ENCODE measurements around the gene RWDD3. TPM values are rescaled to one million over a fixed set of nuclear protein-coding genes. Genes with fewer than 3 reads are reported as not detected.

RWDD3 gene
- total RNA-seq, 1 donor from 2014 or later: 19.8 TPM

- DNase-seq (ENCODE audit: extremely low spot score, unreplicated experiment): no peak
- H3K4me3 Mint-ChIP-seq: no peak overlapping the region
- no peaks in the 10 kb centered on the region for H3K4me1 Mint-ChIP-seq (ENCODE audit: unreplicated experiment)
- no peak for TF ChIP-seq CTCF (conservative IDR thresholded peaks at IDR 0.05)
- H3K36me3 Mint-ChIP-seq: no peaks in the 10 kb centered on the region
- H3K9me3 Mint-ChIP-seq: no peaks in the 10 kb centered on the region
- no peak overlapping the region for H3K27ac Mint-ChIP-seq
- H3K27me3 Mint-ChIP-seq: no peaks in the 10 kb centered on the region
These were observed 28.9 kb downstream of the RWDD3 start for GRCh38 chr1:95262913-95263312.

GRCh38 chr1:95263450-95263849 is 29.4 kb downstream of the RWDD3 start:
- H3K4me1 Mint-ChIP-seq (ENCODE audit: unreplicated experiment): no peaks in the 10 kb centered on the region
- H3K9me3 Mint-ChIP-seq: no peaks in the 10 kb centered on the region
- H3K4me3 Mint-ChIP-seq: no peak overlapping the region
- no peak for TF ChIP-seq CTCF (conservative IDR thresholded peaks at IDR 0.05)
- no peaks in the 10 kb centered on the region for H3K36me3 Mint-ChIP-seq
- DNase-seq (ENCODE audit: extremely low spot score, unreplicated experiment): no peak
- H3K27ac Mint-ChIP-seq: no peak overlapping the region
- H3K27me3 Mint-ChIP-seq: no peaks in the 10 kb centered on the region

GRCh38 chr1:95265106-95265505 is 31.1 kb downstream of the RWDD3 start:
- no peak for TF ChIP-seq CTCF (conservative IDR thresholded peaks at IDR 0.05)
- Mint-ChIP-seq H3K27ac (no peak overlapping the region), H3K9me3 (no peaks in the 10 kb centered on the region), H3K27me3 (no peaks in the 10 kb centered on the region), H3K36me3 (no peaks in the 10 kb centered on the region), H3K4me1 (ENCODE audit: unreplicated experiment) (no peaks in the 10 kb centered on the region), H3K4me3 (no peak overlapping the region)
- DNase-seq (ENCODE audit: extremely low spot score, unreplicated experiment): no peak

- H3K9me3 Mint-ChIP-seq: peaks cover 15% of the 10 kb centered on the region
- H3K4me1 Mint-ChIP-seq (ENCODE audit: unreplicated experiment): no peaks in the 10 kb centered on the region
- no peaks in the 10 kb centered on the region for H3K27me3 Mint-ChIP-seq
- no peak for DNase-seq (ENCODE audit: extremely low spot score, unreplicated experiment)
- H3K36me3 Mint-ChIP-seq: no peaks in the 10 kb centered on the region
- TF ChIP-seq CTCF (conservative IDR thresholded peaks at IDR 0.05): no peak
- no peak overlapping the region for H3K4me3 Mint-ChIP-seq
- no peak overlapping the region for H3K27ac Mint-ChIP-seq
These were observed 42.4 kb downstream of the RWDD3 start for GRCh38 chr1:95276429-95276828.

GRCh38 chr1:95278173-95279006 is 44.4 kb downstream of the RWDD3 start:
- Mint-ChIP-seq H3K27ac (no peak overlapping the region), H3K4me1 (ENCODE audit: unreplicated experiment) (no peaks in the 10 kb centered on the region), H3K4me3 (no peak overlapping the region), H3K27me3 (no peaks in the 10 kb centered on the region), H3K9me3 (peaks cover 3% of the 10 kb centered on the region), H3K36me3 (no peaks in the 10 kb centered on the region)
- DNase-seq (ENCODE audit: extremely low spot score, unreplicated experiment): no peak
- no peak for TF ChIP-seq CTCF (conservative IDR thresholded peaks at IDR 0.05)

All from type B pancreatic cell (in vitro differentiated cells).